GM23338 (cell line): ENCODE results near the gene PROP1. TPM values are rescaled to one million over a fixed set of nuclear protein-coding genes. Genes with fewer than 3 reads are reported as not detected.

Experiments used
- ATAC-seq: fragments of 200-7000 bp; cut with Tn5 transposase; 3 replicates; pipeline ENCODE4 v1.9.1; 2020
- DNase-seq: peaks from one replicate; pipeline ENCODE4 v3.0.0-alpha.2; 2015; ENCODE audit warnings: low spot score
- H2AFZ ChIP-seq: fragments of 200-600 bp; sonication (generic); 2 replicates; pipeline ENCODE4 v1.8.0; 2016; ENCODE audit warnings: antibody characterized with exemption, mild to moderate bottlenecking, moderate library complexity
- H3F3A ChIP-seq: fragments of 200-600 bp; sonication (generic); replicated peaks from 2 replicates; pipeline ENCODE4 v1.8.0; 2017; ENCODE audit warnings: antibody characterized with exemption, mixed run types, low read depth
- H3K27ac ChIP-seq: fragments of 200-600 bp; sonication (generic); 2 replicates; pipeline ENCODE4 v1.6.1; 2016; ENCODE audit warnings: low read depth
- H3K27me3 ChIP-seq: fragments of 200-600 bp; sonication (generic); 2 replicates; pipeline ENCODE4 v1.8.0; 2016; ENCODE audit warnings: mild to moderate bottlenecking, mixed run types, moderate library complexity; ENCODE audit not compliant: insufficient read depth
- H3K36me3 ChIP-seq: fragments of 200-600 bp; sonication (generic); 2 replicates; pipeline ENCODE4 v1.8.0; 2016; ENCODE audit warnings: mild to moderate bottlenecking; ENCODE audit not compliant: insufficient read depth
- H3K4me1 ChIP-seq: fragments of 200-600 bp; sonication (generic); 2 replicates; pipeline ENCODE4 v1.8.0; 2016; ENCODE audit warnings: mild to moderate bottlenecking, moderate library complexity; ENCODE audit not compliant: insufficient read depth
- H3K4me2 ChIP-seq: fragments of 200-600 bp; sonication (generic); 2 replicates; pipeline ENCODE4 v1.7.1; 2017; ENCODE audit warnings: mixed run types
- H3K4me3 ChIP-seq: fragments of 200-600 bp; sonication (generic); 2 replicates; pipeline ENCODE4 v1.6.1; 2016; ENCODE audit warnings: mixed run types
- H3K79me2 ChIP-seq: fragments of 200-600 bp; sonication (generic); replicated peaks from 2 replicates; pipeline ENCODE4 v1.8.0; 2017; ENCODE audit warnings: mild to moderate bottlenecking; ENCODE audit not compliant: insufficient read depth
- H3K9me2 ChIP-seq: fragments of 200-600 bp; sonication (generic); 2 replicates; pipeline ENCODE4 v1.8.0; 2017; ENCODE audit not compliant: insufficient read depth
- H4K20me1 ChIP-seq: fragments of 200-600 bp; sonication (generic); replicated peaks from 2 replicates; pipeline ENCODE4 v1.8.0; 2017; ENCODE audit warnings: mild to moderate bottlenecking; ENCODE audit not compliant: insufficient read depth
- H3K27ac Mint-ChIP-seq: 2 replicates; pipeline ENCODE4 v1.8.0; 2020; ENCODE audit warnings: inconsistent platforms, mild to moderate bottlenecking, moderate library complexity, mixed read lengths
- H3K27me3 Mint-ChIP-seq: 3 replicates; pipeline ENCODE4 v1.8.0; 2022; ENCODE audit warnings: low read depth, mild to moderate bottlenecking, moderate library complexity, mixed read lengths, inconsistent platforms; ENCODE audit not compliant: insufficient read depth, poor library complexity
- H3K36me3 Mint-ChIP-seq: 3 replicates; pipeline ENCODE4 v1.8.0; 2021; ENCODE audit warnings: low read depth, mild to moderate bottlenecking, inconsistent platforms, moderate library complexity, mixed read lengths
- H3K4me1 Mint-ChIP-seq: 3 replicates; pipeline ENCODE4 v1.8.0; 2020; ENCODE audit warnings: mild to moderate bottlenecking, inconsistent platforms, mixed read lengths
- H3K4me3 Mint-ChIP-seq: 3 replicates; pipeline ENCODE4 v1.8.0; 2021; ENCODE audit warnings: moderate library complexity, mild to moderate bottlenecking, inconsistent platforms, mixed read lengths
- H3K9me3 Mint-ChIP-seq: 3 replicates; pipeline ENCODE4 v1.8.0; 2020; ENCODE audit warnings: moderate library complexity, mild to moderate bottlenecking, inconsistent platforms, mixed read lengths
- CREB1 ChIP-seq: fragments of 250-450 bp; sonication (Bioruptor Pico); IDR thresholded peaks from 2 replicates; pipeline ENCODE4 v1.5.0; 2020; ENCODE audit warnings: low read depth, mild to moderate bottlenecking, moderate library complexity
- EZH2 ChIP-seq: fragments of 200-600 bp; sonication (generic); IDR thresholded peaks from one replicate; pipeline ENCODE4 v1.8.0; 2017; ENCODE audit warnings: antibody characterized with exemption, mild to moderate bottlenecking, low read depth; ENCODE audit not compliant: unreplicated experiment
- EZH2phosphoT487 ChIP-seq: fragments of 200-600 bp; sonication (generic); IDR thresholded peaks from one replicate; pipeline ENCODE4 v1.8.1; 2018; ENCODE audit warnings: antibody characterized with exemption; ENCODE audit not compliant: unreplicated experiment
- JUNB ChIP-seq: IDR thresholded peaks from one replicate; pipeline ENCODE4 v1.6.1; 2016; ENCODE audit warnings: antibody characterized with exemption; ENCODE audit not compliant: unreplicated experiment
- NANOG ChIP-seq: IDR thresholded peaks from 2 replicates; pipeline ENCODE4 v1.6.1; 2016; ENCODE audit warnings: antibody characterized with exemption, borderline replicate concordance
- POLR2AphosphoS5 ChIP-seq: IDR thresholded peaks from 2 replicates; pipeline ENCODE4 v1.6.1; 2016; ENCODE audit warnings: antibody characterized with exemption, low read depth
- REST ChIP-seq: IDR thresholded peaks from one replicate; pipeline ENCODE4 v1.6.1; 2018; ENCODE audit warnings: antibody characterized with exemption; ENCODE audit not compliant: unreplicated experiment
- STAT1 ChIP-seq: IDR thresholded peaks from one replicate; pipeline ENCODE4 v1.6.1; 2016; ENCODE audit warnings: antibody characterized with exemption; ENCODE audit not compliant: unreplicated experiment
- ZNF114 ChIP-seq: fragments of 250-450 bp; sonication (Bioruptor Pico); IDR thresholded peaks from 2 replicates; pipeline ENCODE4 v1.5.0; 2020; ENCODE audit warnings: mild to moderate bottlenecking, moderate library complexity
- ZNF462 ChIP-seq: fragments of 250-450 bp; sonication (Bioruptor Pico); IDR thresholded peaks from 2 replicates; pipeline ENCODE4 v1.5.0; 2020; ENCODE audit warnings: mild to moderate bottlenecking, moderate library complexity
- polyA plus RNA-seq: library from polyadenylated mRNA; unstranded; fragments of >200 nt; fragmentation: Nextera tagmentation; extraction: Ambion mirVana; gene quantifications from 2 replicates; pipeline ENCODE4 v1.2.1, GENCODE V29; 2016
- total RNA-seq: library from RNA; depleted of rRNA; stranded (reverse); fragments of >200 nt; shearing (Covaris generic); gene quantifications from 2 replicates; pipeline ENCODE4 v1.2.3, GENCODE V29; 2014

Gene PROP1
- total and polyA plus RNA-seq, 2 experiments from 2014 or later, result not detected

GRCh38 chr5:177984584-177985206 is 11.3 kb downstream of the PROP1 start:
- peak; percentile 40 for TF ChIP-seq EZH2
- no peak for TF ChIP-seq REST
- TF ChIP-seq ZNF114 (CRISPR knock-in tag), result no peak
- no peak for TF ChIP-seq POLR2AphosphoS5
- TF ChIP-seq JUNB, result no peak
- TF ChIP-seq EZH2phosphoT487, result no peak
- no peak for TF ChIP-seq NANOG
- TF ChIP-seq CREB1 (CRISPR knock-in tag), result no peak
- ATAC-seq (peak; percentile 30), DNase-seq (peak; percentile 44)
- Histone ChIP-seq H3K36me3 (no peaks in the 10 kb centered on the region), H4K20me1 (no peaks in the 10 kb centered on the region), H3K79me2 (no peaks in the 10 kb centered on the region), H3K9me2 (no peaks in the 10 kb centered on the region), H3K27ac (no peak overlapping the region), H3K4me3 (peak overlapping the region; percentile 47), H3K27me3 (peaks cover 36% of the 10 kb centered on the region), H3F3A (no peaks in the 10 kb centered on the region), H3K4me1 (no peaks in the 10 kb centered on the region), H3K4me2 (peak overlapping the region; percentile 66; the same call in 1 of the 2 replicates), H2AFZ (peak overlapping the region; percentile 83)
- H3K27ac Mint-ChIP-seq, result no peak overlapping the region
- H3K27me3 Mint-ChIP-seq, result peaks cover 43% of the 10 kb centered on the region
- H3K4me1 Mint-ChIP-seq, result peaks cover 6% of the 10 kb centered on the region
- peak overlapping the region; percentile 73 for H3K4me3 Mint-ChIP-seq
- peaks cover 5% of the 10 kb centered on the region; the same call in 2 of the 3 replicates for H3K9me3 Mint-ChIP-seq
- no peaks in the 10 kb centered on the region for H3K36me3 Mint-ChIP-seq

- Histone ChIP-seq H3K4me2 (peak overlapping the region; percentile 66; the same call in 1 of the 2 replicates), H3K4me3 (peak overlapping the region; percentile 47), H4K20me1 (no peaks in the 10 kb centered on the region), H3K36me3 (no peaks in the 10 kb centered on the region), H3K79me2 (no peaks in the 10 kb centered on the region), H3K9me2 (no peaks in the 10 kb centered on the region), H2AFZ (peak overlapping the region; percentile 83), H3F3A (no peaks in the 10 kb centered on the region), H3K4me1 (no peaks in the 10 kb centered on the region), H3K27ac (no peak overlapping the region), H3K27me3 (peaks cover 36% of the 10 kb centered on the region)
- peak overlapping the region; percentile 73 for H3K4me3 Mint-ChIP-seq
- H3K27me3 Mint-ChIP-seq, result peaks cover 43% of the 10 kb centered on the region
- ATAC-seq (peak; percentile 13), DNase-seq (no peak)
- H3K27ac Mint-ChIP-seq, result no peak overlapping the region
- no peaks in the 10 kb centered on the region for H3K36me3 Mint-ChIP-seq
- peaks cover 6% of the 10 kb centered on the region for H3K4me1 Mint-ChIP-seq
- H3K9me3 Mint-ChIP-seq, result peaks cover 5% of the 10 kb centered on the region; the same call in 2 of the 3 replicates
- TF ChIP-seq NANOG (no peak), EZH2phosphoT487 (no peak), STAT1 (no peak), ZNF114 (CRISPR knock-in tag) (no peak), ZNF462 (CRISPR knock-in tag) (no peak)
Measured at GRCh38 chr5:177983763-177984583, 12.1 kb downstream of the PROP1 start.
